SK-N-SH treated with all-trans-retinoic acid at 6 μM for 48 hours (cell line): ENCODE measurements around the gene SMG5.
"Not testable (repeated sequence)": the region's sequence is repeated elsewhere in the genome, so short reads cannot be mapped to it uniquely, and the experiment has no call there.

Experiments used
- ATAC-seq: fragments of 200-7000 bp; cut with Tn5 transposase; 3 replicates; pipeline ENCODE4 v1.9.1; 2020; ENCODE audit warnings: mild to moderate bottlenecking, moderate library complexity
- ARNTL ChIP-seq: fragments of 450-650 bp; formaldehyde crosslinking; IDR thresholded peaks from 2 replicates; pipeline ENCODE4 v1.5.0; 2020; ENCODE audit warnings: low read depth, mild to moderate bottlenecking, moderate library complexity, borderline replicate concordance
- BACH2 ChIP-seq: fragments of 250-450 bp; sonication (Bioruptor Pico); IDR thresholded peaks from 2 replicates; pipeline ENCODE4 v1.9.0; 2021; ENCODE audit warnings: mild to moderate bottlenecking, borderline replicate concordance
- CREB5 ChIP-seq: fragments of 250-450 bp; sonication (Bioruptor Pico); IDR thresholded peaks from 2 replicates; pipeline ENCODE4 v1.5.1; 2020; ENCODE audit warnings: low read depth, mild to moderate bottlenecking, moderate library complexity
- CSDC2 ChIP-seq: fragments of 250-450 bp; sonication (Bioruptor Pico); IDR thresholded peaks from 2 replicates; pipeline ENCODE4 v1.5.0; 2020; ENCODE audit warnings: mild to moderate bottlenecking, moderate library complexity
- ESRRG ChIP-seq: fragments of 250-450 bp; sonication (Bioruptor Pico); IDR thresholded peaks from 2 replicates; pipeline ENCODE4 v1.6.1; 2021; ENCODE audit warnings: mild to moderate bottlenecking
- GLIS3 ChIP-seq: fragments of 250-450 bp; sonication (Bioruptor Pico); IDR thresholded peaks from 2 replicates; pipeline ENCODE4 v1.5.0; 2020; ENCODE audit warnings: mild to moderate bottlenecking, moderate library complexity
- OSR1 ChIP-seq: fragments of 250-450 bp; sonication (Bioruptor Pico); IDR thresholded peaks from 2 replicates; pipeline ENCODE4 v1.8.0; 2022; ENCODE audit warnings: moderate library complexity, mild to moderate bottlenecking, inconsistent platforms
- PATZ1 ChIP-seq: fragments of 250-450 bp; sonication (Bioruptor Pico); IDR thresholded peaks from 2 replicates; pipeline ENCODE4 v1.8.0; 2020; ENCODE audit warnings: mild to moderate bottlenecking, moderate library complexity, borderline replicate concordance
- PPARA ChIP-seq: fragments of 250-450 bp; sonication (Bioruptor Pico); IDR thresholded peaks from 2 replicates; pipeline ENCODE4 v1.5.0; 2020; ENCODE audit warnings: mild to moderate bottlenecking, borderline replicate concordance
- TCF4 ChIP-seq: fragments of 250-450 bp; sonication (Bioruptor Pico); IDR thresholded peaks from 2 replicates; pipeline ENCODE4 v1.8.0; 2021; ENCODE audit warnings: mild to moderate bottlenecking, moderate library complexity, borderline replicate concordance
- ZC3H10 ChIP-seq: fragments of 250-450 bp; sonication (Bioruptor Pico); IDR thresholded peaks from 2 replicates; pipeline ENCODE4 v1.5.1; 2021; ENCODE audit warnings: mild to moderate bottlenecking, moderate library complexity
- ZFP3 ChIP-seq: fragments of 250-450 bp; sonication (Bioruptor Pico); IDR thresholded peaks from 2 replicates; pipeline ENCODE4 v1.5.0; 2020; ENCODE audit warnings: mild to moderate bottlenecking, moderate library complexity
- ZFP30 ChIP-seq: fragments of 450-650 bp; formaldehyde crosslinking; IDR thresholded peaks from 2 replicates; pipeline ENCODE4 v1.5.0; 2022; ENCODE audit warnings: mild to moderate bottlenecking, moderate library complexity
- ZNF565 ChIP-seq: fragments of 450-650 bp; formaldehyde crosslinking; conservative IDR thresholded peaks from 2 replicates; pipeline ENCODE4 v1.5.0; 2020; ENCODE audit warnings: low read depth, mild to moderate bottlenecking, moderate library complexity
- ZNF70 ChIP-seq: fragments of 450-650 bp; formaldehyde crosslinking; IDR thresholded peaks from 2 replicates; pipeline ENCODE4 v1.5.0; 2020; ENCODE audit warnings: mild to moderate bottlenecking, moderate library complexity
- TF ChIP-seq, protein P1 (sequence below): fragments of 250-450 bp; sonication (Bioruptor Pico); IDR thresholded peaks from 2 replicates; pipeline ENCODE4 v1.5.1; 2021; ENCODE audit warnings: mild to moderate bottlenecking, moderate library complexity
- TF ChIP-seq, protein P2 (sequence below): fragments of 250-450 bp; sonication (Bioruptor Pico); IDR thresholded peaks from 2 replicates; pipeline ENCODE4 v1.5.0; 2020; ENCODE audit warnings: mild to moderate bottlenecking, moderate library complexity
- TF ChIP-seq, protein P3 (sequence below): fragments of 250-450 bp; sonication (Bioruptor Pico); IDR thresholded peaks from 2 replicates; pipeline ENCODE4 v1.8.0; 2021; ENCODE audit warnings: low read depth, mild to moderate bottlenecking, moderate library complexity, borderline replicate concordance

The SMG5 gene, protein sequence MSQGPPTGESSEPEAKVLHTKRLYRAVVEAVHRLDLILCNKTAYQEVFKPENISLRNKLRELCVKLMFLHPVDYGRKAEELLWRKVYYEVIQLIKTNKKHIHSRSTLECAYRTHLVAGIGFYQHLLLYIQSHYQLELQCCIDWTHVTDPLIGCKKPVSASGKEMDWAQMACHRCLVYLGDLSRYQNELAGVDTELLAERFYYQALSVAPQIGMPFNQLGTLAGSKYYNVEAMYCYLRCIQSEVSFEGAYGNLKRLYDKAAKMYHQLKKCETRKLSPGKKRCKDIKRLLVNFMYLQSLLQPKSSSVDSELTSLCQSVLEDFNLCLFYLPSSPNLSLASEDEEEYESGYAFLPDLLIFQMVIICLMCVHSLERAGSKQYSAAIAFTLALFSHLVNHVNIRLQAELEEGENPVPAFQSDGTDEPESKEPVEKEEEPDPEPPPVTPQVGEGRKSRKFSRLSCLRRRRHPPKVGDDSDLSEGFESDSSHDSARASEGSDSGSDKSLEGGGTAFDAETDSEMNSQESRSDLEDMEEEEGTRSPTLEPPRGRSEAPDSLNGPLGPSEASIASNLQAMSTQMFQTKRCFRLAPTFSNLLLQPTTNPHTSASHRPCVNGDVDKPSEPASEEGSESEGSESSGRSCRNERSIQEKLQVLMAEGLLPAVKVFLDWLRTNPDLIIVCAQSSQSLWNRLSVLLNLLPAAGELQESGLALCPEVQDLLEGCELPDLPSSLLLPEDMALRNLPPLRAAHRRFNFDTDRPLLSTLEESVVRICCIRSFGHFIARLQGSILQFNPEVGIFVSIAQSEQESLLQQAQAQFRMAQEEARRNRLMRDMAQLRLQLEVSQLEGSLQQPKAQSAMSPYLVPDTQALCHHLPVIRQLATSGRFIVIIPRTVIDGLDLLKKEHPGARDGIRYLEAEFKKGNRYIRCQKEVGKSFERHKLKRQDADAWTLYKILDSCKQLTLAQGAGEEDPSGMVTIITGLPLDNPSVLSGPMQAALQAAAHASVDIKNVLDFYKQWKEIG

DNA sequence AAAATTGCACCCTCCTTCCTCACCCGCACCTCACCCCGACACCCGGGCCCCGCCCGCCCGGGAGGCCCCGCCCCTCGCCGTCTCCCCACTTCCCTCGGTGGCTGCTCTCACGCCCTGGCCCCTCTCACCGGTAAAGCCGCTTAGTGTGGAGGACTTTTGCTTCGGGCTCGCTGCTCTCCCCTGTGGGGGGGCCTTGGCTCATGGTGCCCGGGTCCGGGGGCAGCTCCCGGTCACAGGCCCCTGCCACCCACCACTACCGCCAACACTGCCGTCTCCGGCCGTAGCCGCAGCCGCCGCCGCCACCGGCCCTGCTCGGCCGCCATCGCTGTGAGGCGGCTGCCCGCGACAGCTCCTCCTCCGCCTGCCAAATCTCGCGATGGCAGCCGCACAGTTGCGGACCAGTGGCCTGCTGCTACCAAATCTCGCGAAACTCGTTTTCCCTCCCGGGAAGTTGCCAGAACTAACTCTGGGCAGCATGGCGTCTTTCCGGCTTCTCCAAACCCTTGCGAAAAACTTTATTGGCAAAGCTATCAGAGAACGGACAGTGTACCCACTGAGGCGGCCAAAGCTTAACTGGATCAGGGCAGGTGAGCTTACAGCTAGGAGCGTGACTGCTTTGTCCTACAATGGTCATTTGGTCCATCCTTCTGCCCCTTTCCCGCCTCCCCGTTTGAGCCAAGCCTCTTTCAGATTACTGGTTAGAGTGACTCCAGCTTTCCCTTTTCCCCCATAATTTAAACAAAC is at the start of gene SMG5:
Gene SMG5 (minus strand): TSS at position 347 of the 744 bp plus-strand sequence. CDS start 145 bp downstream, at position 202.
- peak; percentile 96 for ATAC-seq
- TF ChIP-seq ZC3H10 (CRISPR knock-in tag): peak; percentile 84
- TF ChIP-seq ZFP30: no peak

- not testable (repeated sequence) for ATAC-seq
These were observed 40.6 kb upstream of the SMG5 start for GRCh38 chr1:156323179-156323578.

DNA sequence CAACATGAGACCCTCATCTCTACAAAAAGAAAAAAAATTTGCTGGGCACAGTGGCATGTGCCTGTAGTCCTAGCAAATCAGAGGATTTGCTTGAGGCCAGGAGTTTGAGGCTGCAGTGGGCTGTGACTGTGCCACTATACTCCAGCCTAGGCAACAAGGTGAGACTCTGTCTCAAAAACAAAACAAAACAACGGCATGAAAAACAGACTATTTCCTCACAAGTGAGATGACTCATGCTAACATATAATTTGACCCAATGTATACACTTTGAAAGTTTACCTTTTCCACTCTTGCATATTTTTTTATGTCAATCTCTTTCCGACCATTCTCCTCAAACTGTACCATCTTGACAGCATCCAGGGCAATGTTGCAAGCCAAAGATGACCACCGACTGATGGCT is 37.9 kb upstream of the SMG5 start:
- no peak for ATAC-seq

DNA sequence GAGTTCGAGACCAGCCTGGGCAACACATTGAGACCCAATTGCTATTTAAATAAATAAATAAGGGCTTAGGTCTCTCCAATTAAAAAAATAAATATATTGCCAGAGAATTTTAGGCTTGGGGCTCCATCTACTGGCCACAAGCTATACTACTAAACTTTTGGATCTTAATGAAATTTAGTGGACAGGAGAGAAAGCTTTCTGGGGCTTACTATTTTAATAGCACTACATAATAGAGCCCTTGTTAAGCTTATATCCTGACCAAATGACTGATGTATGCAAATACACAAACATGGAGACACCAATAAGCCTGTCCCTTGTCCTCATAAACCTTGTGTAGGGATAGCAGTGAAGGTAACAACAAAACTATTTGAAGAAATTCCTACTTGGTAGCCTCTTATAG is 37.0 kb upstream of the SMG5 start:
- peak; percentile 56 for ATAC-seq
- TF ChIP-seq PATZ1 (CRISPR knock-in tag): no peak
- TF ChIP-seq CSDC2 (CRISPR knock-in tag): no peak
- no peak for TF ChIP-seq TCF4 (CRISPR knock-in tag)
- no peak for TF ChIP-seq ZNF70 (CRISPR knock-in tag)
- no peak for TF ChIP-seq GLIS3
- TF ChIP-seq ARNTL (CRISPR knock-in tag): no peak
- no peak for TF ChIP-seq ZC3H10 (CRISPR knock-in tag)
- no peak for TF ChIP-seq PPARA (CRISPR knock-in tag)
- no peak for TF ChIP-seq OSR1 (CRISPR knock-in tag)
- TF ChIP-seq ZFP3 (CRISPR knock-in tag): no peak
- TF ChIP-seq, protein P1, sequence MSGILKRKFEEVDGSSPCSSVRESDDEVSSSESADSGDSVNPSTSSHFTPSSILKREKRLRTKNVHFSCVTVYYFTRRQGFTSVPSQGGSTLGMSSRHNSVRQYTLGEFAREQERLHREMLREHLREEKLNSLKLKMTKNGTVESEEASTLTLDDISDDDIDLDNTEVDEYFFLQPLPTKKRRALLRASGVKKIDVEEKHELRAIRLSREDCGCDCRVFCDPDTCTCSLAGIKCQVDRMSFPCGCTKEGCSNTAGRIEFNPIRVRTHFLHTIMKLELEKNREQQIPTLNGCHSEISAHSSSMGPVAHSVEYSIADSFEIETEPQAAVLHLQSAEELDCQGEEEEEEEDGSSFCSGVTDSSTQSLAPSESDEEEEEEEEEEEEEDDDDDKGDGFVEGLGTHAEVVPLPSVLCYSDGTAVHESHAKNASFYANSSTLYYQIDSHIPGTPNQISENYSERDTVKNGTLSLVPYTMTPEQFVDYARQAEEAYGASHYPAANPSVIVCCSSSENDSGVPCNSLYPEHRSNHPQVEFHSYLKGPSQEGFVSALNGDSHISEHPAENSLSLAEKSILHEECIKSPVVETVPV (CRISPR knock-in tag): no peak
- TF ChIP-seq, protein P2, sequence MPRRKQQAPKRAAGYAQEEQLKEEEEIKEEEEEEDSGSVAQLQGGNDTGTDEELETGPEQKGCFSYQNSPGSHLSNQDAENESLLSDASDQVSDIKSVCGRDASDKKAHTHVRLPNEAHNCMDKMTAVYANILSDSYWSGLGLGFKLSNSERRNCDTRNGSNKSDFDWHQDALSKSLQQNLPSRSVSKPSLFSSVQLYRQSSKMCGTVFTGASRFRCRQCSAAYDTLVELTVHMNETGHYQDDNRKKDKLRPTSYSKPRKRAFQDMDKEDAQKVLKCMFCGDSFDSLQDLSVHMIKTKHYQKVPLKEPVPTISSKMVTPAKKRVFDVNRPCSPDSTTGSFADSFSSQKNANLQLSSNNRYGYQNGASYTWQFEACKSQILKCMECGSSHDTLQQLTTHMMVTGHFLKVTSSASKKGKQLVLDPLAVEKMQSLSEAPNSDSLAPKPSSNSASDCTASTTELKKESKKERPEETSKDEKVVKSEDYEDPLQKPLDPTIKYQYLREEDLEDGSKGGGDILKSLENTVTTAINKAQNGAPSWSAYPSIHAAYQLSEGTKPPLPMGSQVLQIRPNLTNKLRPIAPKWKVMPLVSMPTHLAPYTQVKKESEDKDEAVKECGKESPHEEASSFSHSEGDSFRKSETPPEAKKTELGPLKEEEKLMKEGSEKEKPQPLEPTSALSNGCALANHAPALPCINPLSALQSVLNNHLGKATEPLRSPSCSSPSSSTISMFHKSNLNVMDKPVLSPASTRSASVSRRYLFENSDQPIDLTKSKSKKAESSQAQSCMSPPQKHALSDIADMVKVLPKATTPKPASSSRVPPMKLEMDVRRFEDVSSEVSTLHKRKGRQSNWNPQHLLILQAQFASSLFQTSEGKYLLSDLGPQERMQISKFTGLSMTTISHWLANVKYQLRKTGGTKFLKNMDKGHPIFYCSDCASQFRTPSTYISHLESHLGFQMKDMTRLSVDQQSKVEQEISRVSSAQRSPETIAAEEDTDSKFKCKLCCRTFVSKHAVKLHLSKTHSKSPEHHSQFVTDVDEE (CRISPR knock-in tag): no peak
- TF ChIP-seq CREB5: no peak

More for the DNA sequence above, 37.9 kb upstream of the SMG5 start:
- TF ChIP-seq PPARA (CRISPR knock-in tag) (no peak), ZNF565 (no peak), ZFP30 (no peak), ZC3H10 (CRISPR knock-in tag) (no peak), ZNF70 (CRISPR knock-in tag) (no peak), ESRRG (CRISPR knock-in tag) (no peak), ARNTL (CRISPR knock-in tag) (no peak), BACH2 (CRISPR knock-in tag) (no peak)
- TF ChIP-seq, protein P1 (CRISPR knock-in tag): no peak
- TF ChIP-seq, protein P3, sequence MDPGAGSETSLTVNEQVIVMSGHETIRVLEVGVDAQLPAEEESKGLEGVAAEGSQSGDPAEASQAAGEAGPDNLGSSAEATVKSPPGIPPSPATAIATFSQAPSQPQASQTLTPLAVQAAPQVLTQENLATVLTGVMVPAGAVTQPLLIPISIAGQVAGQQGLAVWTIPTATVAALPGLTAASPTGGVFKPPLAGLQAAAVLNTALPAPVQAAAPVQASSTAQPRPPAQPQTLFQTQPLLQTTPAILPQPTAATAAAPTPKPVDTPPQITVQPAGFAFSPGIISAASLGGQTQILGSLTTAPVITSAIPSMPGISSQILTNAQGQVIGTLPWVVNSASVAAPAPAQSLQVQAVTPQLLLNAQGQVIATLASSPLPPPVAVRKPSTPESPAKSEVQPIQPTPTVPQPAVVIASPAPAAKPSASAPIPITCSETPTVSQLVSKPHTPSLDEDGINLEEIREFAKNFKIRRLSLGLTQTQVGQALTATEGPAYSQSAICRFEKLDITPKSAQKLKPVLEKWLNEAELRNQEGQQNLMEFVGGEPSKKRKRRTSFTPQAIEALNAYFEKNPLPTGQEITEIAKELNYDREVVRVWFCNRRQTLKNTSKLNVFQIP (CRISPR knock-in tag): no peak
